HepG2 (cell line): ENCODE measurements around the gene CAMK4. TPM values are rescaled to one million over a fixed set of nuclear protein-coding genes. Genes with fewer than 3 reads are reported as not detected.

Source experiments
- CSRNP1 ChIP-seq: sonication (generic); formaldehyde crosslinking; IDR thresholded peaks from 2 replicates; pipeline ENCODE4 v1.8.1; 2023; ENCODE audit warnings: mild to moderate bottlenecking, missing genetic modification reagents
- FOXK1 ChIP-seq: sonication (generic); formaldehyde crosslinking; IDR thresholded peaks from 2 replicates; pipeline ENCODE4 v1.4.0; 2020; ENCODE audit warnings: low read depth, missing genetic modification reagents, borderline replicate concordance
- HDAC1 ChIP-seq: sonication (generic); formaldehyde crosslinking; IDR thresholded peaks from 2 replicates; pipeline ENCODE4 v1.5.1; 2020; ENCODE audit warnings: mild to moderate bottlenecking, missing genetic modification reagents
- MLX ChIP-seq: IDR thresholded peaks from 2 replicates; pipeline ENCODE4 v1.6.1; 2016
- SAFB2 ChIP-seq: sonication (generic); formaldehyde crosslinking; IDR thresholded peaks from 2 replicates; pipeline ENCODE4 v1.5.1; 2020; ENCODE audit warnings: missing genetic modification reagents, low read depth, mild to moderate bottlenecking, borderline replicate concordance
- SAP130 ChIP-seq: IDR thresholded peaks from 2 replicates; pipeline ENCODE4 v1.6.1; 2016; ENCODE audit warnings: low read depth
- SP4 ChIP-seq: sonication (generic); formaldehyde crosslinking; IDR thresholded peaks from 2 replicates; pipeline ENCODE4 v1.8.1; 2023; ENCODE audit warnings: mild to moderate bottlenecking, missing genetic modification reagents
- ZBTB40 ChIP-seq, 2 experiments: fragments of 450-650 bp in 1 of 2; sonication (generic) in 1 of 2; formaldehyde crosslinking in 1 of 2; IDR thresholded peaks; 2 replicates each; pipeline versions ENCODE4 v1.6.1 to v1.8.0; 2016 to 2022; ENCODE audit warnings: antibody characterized with exemption in 1 of 2, mild to moderate bottlenecking in 1 of 2, missing genetic modification reagents in 1 of 2
- ZBTB42 ChIP-seq: sonication (generic); formaldehyde crosslinking; IDR thresholded peaks from 2 replicates; pipeline ENCODE4 v1.5.0; 2020; ENCODE audit warnings: mild to moderate bottlenecking, missing genetic modification reagents
- ZNF20 ChIP-seq: sonication (generic); formaldehyde crosslinking; IDR thresholded peaks from 2 replicates; pipeline ENCODE4 v1.4.0; 2020; ENCODE audit warnings: mild to moderate bottlenecking, moderate library complexity, missing genetic modification reagents
- ZNF451 ChIP-seq: sonication (generic); formaldehyde crosslinking; IDR thresholded peaks from 2 replicates; pipeline ENCODE4 v1.5.0; 2020; ENCODE audit warnings: mild to moderate bottlenecking, missing genetic modification reagents
- ZNF773 ChIP-seq: sonication (generic); formaldehyde crosslinking; IDR thresholded peaks from 2 replicates; pipeline ENCODE4 v1.4.0; 2020; ENCODE audit warnings: missing genetic modification reagents, borderline replicate concordance
- ZUFSP ChIP-seq: sonication (generic); formaldehyde crosslinking; IDR thresholded peaks from 2 replicates; pipeline ENCODE4 v1.9.0; 2021; ENCODE audit warnings: missing genetic modification reagents, mild to moderate bottlenecking, borderline replicate concordance
- polyA plus RNA-seq, 8 experiments: library from polyadenylated mRNA; depleted of rRNA in 3 of 8; stranded (reverse) in 7 of 8; unstranded in 1 of 8; fragments of >200 nt; fragmentation: Illumina TruSeq in 4 of 8; extraction: Trizol in 4 of 8; gene quantifications; 2 replicates each; pipeline versions ENCODE4 v1.2.1 to v1.2.3, GENCODE V29; 2011 to 2016; ENCODE audit warnings: low read depth in 4 of 8, missing spikeins in 1 of 8, mixed read lengths in 1 of 8; ENCODE audit not compliant: insufficient read depth in 1 of 8
- total RNA-seq, 5 experiments: library from RNA; depleted of rRNA; stranded (reverse); fragments of >200 nt; fragmentation: Illumina TruSeq; extraction: Trizol; gene quantifications; 2 replicates each; pipeline ENCODE4 v1.2.3, GENCODE V29; 2016; ENCODE audit warnings: low read depth in 1 of 5

Gene CAMK4
- total and polyA plus RNA-seq, 2 of the 13 experiments (the other 11 are each of a cell fraction or from before 2014, with no cell fraction given) = not detected

GRCh38 chr5:111512375-111513130 is 288.4 kb downstream of the CAMK4 start, which contains the start of gene STARD4 (continued):
- peak; percentile 56; the same call in 1 of the 2 replicates for TF ChIP-seq FOXK1 (CRISPR knock-in tag)
- no peak for TF ChIP-seq ZNF20
- peak; percentile 82 for TF ChIP-seq HDAC1 (CRISPR knock-in tag)
- TF ChIP-seq ZBTB40 (IDR thresholded peaks at IDR 0.05) = no peak
- TF ChIP-seq ZBTB40 (CRISPR knock-in tag; IDR thresholded peaks at IDR 0.05) = peak; percentile 82; the same call in 1 of the 2 replicates
- TF ChIP-seq CSRNP1 = 0 out of 2 replicates have a peak, but pooled peaks have one; percentile 29
- peak; percentile 95 for TF ChIP-seq SAP130 (CRISPR knock-in tag)
- TF ChIP-seq ZNF773 (CRISPR knock-in tag) = peak; percentile 63; the same call in 1 of the 2 replicates
- no peak for TF ChIP-seq MLX (CRISPR knock-in tag)
- TF ChIP-seq ZNF451 (CRISPR knock-in tag) = peak; percentile 82
- TF ChIP-seq SAFB2 (CRISPR knock-in tag) = peak; percentile 60; the same call in 1 of the 2 replicates
- peak; percentile 96 for TF ChIP-seq SP4 (CRISPR knock-in tag)
- TF ChIP-seq ZUFSP (CRISPR knock-in tag) = no peak
- no peak for TF ChIP-seq ZBTB42 (CRISPR knock-in tag)
